Measurements from ENCODE around the gene BAIAP2L1. TPM values are rescaled to one million over a fixed set of nuclear protein-coding genes. Genes with fewer than 3 reads are reported as not detected.

BAIAP2L1 gene
- total RNA-seq, 4 donors from 2014 or later: 1.0 to 4.3 (median 2.1) TPM; not detected in 1

GRCh38 chr7:98351136-98351535, 49.8 kb downstream of the BAIAP2L1 start:
- H3K27me3 ChIP-seq: no peaks in the 10 kb centered on the region
- no peak for DNase-seq
- H3K36me3 ChIP-seq: no peaks in the 10 kb centered on the region
- H3K4me1 ChIP-seq: no peaks in the 10 kb centered on the region
- TF ChIP-seq CTCF (IDR thresholded peaks at IDR 0.05) (no peak), POLR2A (IDR thresholded peaks at IDR 0.05) (no peak)
- no peak overlapping the region for H3K27ac ChIP-seq
- no peaks in the 10 kb centered on the region for H3K9me3 ChIP-seq
- intact Hi-C loops (cut with DNase I; ENCODE audit: low total_unique reads): no loop called here
- H3K4me3 ChIP-seq: no peak overlapping the region

- no peak overlapping the region for H3K4me3 ChIP-seq
- H3K27me3 ChIP-seq: no peaks in the 10 kb centered on the region
- no peaks in the 10 kb centered on the region for H3K36me3 ChIP-seq
- H3K4me1 ChIP-seq: no peaks in the 10 kb centered on the region
- intact Hi-C loops (cut with DNase I; ENCODE audit: low total_unique reads): no loop called here
- H3K27ac ChIP-seq: no peak overlapping the region
- TF ChIP-seq POLR2A (IDR thresholded peaks at IDR 0.05) (no peak), CTCF (IDR thresholded peaks at IDR 0.05) (no peak)
- DNase-seq: no peak
- no peaks in the 10 kb centered on the region for H3K9me3 ChIP-seq
These were observed 52.0 kb downstream of the BAIAP2L1 start for GRCh38 chr7:98348726-98349474.

- H3K9me3 ChIP-seq: no peaks in the 10 kb centered on the region
- H3K27ac ChIP-seq: no peak overlapping the region
- no peaks in the 10 kb centered on the region for H3K4me1 ChIP-seq
- H3K36me3 ChIP-seq: no peaks in the 10 kb centered on the region
- intact Hi-C loops (cut with DNase I; ENCODE audit: low total_unique reads): no loop called here
- no peak overlapping the region for H3K4me3 ChIP-seq
- TF ChIP-seq CTCF (IDR thresholded peaks at IDR 0.05) (no peak), POLR2A (IDR thresholded peaks at IDR 0.05) (no peak)
- DNase-seq: no peak
- H3K27me3 ChIP-seq: no peaks in the 10 kb centered on the region
These were observed 54.3 kb downstream of the BAIAP2L1 start for GRCh38 chr7:98346515-98347069.

GRCh38 chr7:98341106-98341505, 59.8 kb downstream of the BAIAP2L1 start:
- Histone ChIP-seq H3K27me3 (no peaks in the 10 kb centered on the region), H3K27ac (no peak overlapping the region), H3K36me3 (no peaks in the 10 kb centered on the region), H3K4me1 (no peaks in the 10 kb centered on the region), H3K4me3 (no peak overlapping the region), H3K9me3 (no peaks in the 10 kb centered on the region)
- intact Hi-C loops (cut with DNase I; ENCODE audit: low total_unique reads): no loop called here
- no peak for DNase-seq
- TF ChIP-seq CTCF (IDR thresholded peaks at IDR 0.05): no peak

GRCh38 chr7:98339043-98339442, 61.8 kb downstream of the BAIAP2L1 start:
- Histone ChIP-seq H3K27ac (no peak overlapping the region), H3K36me3 (no peaks in the 10 kb centered on the region), H3K4me3 (no peak overlapping the region), H3K27me3 (no peaks in the 10 kb centered on the region), H3K9me3 (no peaks in the 10 kb centered on the region), H3K4me1 (no peaks in the 10 kb centered on the region)
- no peak for TF ChIP-seq POLR2A (IDR thresholded peaks at IDR 0.05)
- no peak for TF ChIP-seq CTCF (IDR thresholded peaks at IDR 0.05)
- intact Hi-C loops (cut with DNase I; ENCODE audit: low total_unique reads): no loop called here
- no peak for DNase-seq

All from uterus (tissue), 4 donors.